ENCODE results near the gene SPOP. TPM values are rescaled to one million over a fixed set of nuclear protein-coding genes. Genes with fewer than 3 reads are reported as not detected.

SPOP gene
- total RNA-seq, 4 donors from 2014 or later: 72.2 to 81.3 (median 74.7) TPM

DNA sequence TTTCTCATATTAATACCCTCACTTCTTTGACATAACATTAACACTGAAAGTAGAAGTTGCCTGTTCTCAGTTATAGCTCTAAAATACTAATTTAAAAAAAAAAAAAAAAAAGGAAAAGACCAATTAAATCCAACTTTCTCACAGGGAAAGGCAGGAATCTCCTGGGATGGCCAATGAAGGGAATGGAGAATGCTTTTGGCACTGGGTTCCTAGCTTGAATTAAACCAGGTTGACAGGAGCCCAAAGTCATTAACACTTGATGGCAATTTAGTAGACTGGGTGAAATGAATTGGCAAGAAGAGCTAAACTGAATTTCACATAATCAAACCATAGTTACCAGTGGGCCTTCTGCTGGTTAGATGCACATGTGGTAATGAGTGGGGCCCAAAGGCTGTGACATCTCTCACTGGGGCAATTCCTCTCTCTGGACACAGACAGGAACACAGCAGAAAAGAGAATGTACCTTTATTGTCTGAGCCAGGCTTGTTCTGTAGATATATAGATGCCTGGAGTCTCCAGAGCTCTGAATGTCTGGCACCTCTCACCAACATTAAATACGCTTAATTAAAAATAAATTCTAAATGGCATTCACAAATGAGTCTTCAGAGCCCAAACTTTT lies 64.6 kb downstream of the SPOP start:
- Histone ChIP-seq H3K27me3 (no peaks in the 10 kb centered on the region), H3K4me3 (no peak overlapping the region), H3K4me1 (peaks cover 0 to 6% (median 0%) of the 10 kb centered on the region in 4 donors), H3K36me3 (peaks cover 0 to 78% (median 0%) of the 10 kb centered on the region in 3 donors), H3K9me3 (no peaks in the 10 kb centered on the region), H3K27ac (no peak overlapping the region)
- no peak for DNase-seq
- no peak for TF ChIP-seq POLR2A (IDR thresholded peaks at IDR 0.05)
- TF ChIP-seq, protein P1, sequence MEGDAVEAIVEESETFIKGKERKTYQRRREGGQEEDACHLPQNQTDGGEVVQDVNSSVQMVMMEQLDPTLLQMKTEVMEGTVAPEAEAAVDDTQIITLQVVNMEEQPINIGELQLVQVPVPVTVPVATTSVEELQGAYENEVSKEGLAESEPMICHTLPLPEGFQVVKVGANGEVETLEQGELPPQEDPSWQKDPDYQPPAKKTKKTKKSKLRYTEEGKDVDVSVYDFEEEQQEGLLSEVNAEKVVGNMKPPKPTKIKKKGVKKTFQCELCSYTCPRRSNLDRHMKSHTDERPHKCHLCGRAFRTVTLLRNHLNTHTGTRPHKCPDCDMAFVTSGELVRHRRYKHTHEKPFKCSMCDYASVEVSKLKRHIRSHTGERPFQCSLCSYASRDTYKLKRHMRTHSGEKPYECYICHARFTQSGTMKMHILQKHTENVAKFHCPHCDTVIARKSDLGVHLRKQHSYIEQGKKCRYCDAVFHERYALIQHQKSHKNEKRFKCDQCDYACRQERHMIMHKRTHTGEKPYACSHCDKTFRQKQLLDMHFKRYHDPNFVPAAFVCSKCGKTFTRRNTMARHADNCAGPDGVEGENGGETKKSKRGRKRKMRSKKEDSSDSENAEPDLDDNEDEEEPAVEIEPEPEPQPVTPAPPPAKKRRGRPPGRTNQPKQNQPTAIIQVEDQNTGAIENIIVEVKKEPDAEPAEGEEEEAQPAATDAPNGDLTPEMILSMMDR (IDR thresholded peaks at IDR 0.05): no peak

DNA sequence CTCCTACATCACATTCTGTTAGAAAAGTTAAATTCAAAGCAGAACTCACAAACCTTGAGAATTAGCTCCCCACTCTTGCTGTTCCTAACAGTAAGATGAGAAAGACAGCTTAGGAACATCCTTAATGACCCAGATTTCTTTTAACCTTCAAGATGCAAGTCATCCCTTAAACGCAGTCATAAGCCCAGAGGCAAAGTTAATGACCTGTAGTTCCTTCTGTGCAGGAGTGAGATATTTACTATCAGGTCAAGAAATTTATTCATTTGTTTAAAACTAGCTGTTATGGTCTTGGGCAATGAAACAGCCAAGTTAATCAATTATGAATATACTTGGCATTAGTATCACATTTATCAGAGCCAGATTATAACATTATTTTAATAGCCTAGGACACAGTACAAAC lies 65.2 kb downstream of the SPOP start:
- TF ChIP-seq POLR2A (IDR thresholded peaks at IDR 0.05): no peak
- TF ChIP-seq, protein P1 (IDR thresholded peaks at IDR 0.05): no peak
- peaks cover 0 to 75% (median 0%) of the 10 kb centered on the region in 3 donors for H3K36me3 ChIP-seq
- H3K27ac ChIP-seq: no peak overlapping the region

DNA sequence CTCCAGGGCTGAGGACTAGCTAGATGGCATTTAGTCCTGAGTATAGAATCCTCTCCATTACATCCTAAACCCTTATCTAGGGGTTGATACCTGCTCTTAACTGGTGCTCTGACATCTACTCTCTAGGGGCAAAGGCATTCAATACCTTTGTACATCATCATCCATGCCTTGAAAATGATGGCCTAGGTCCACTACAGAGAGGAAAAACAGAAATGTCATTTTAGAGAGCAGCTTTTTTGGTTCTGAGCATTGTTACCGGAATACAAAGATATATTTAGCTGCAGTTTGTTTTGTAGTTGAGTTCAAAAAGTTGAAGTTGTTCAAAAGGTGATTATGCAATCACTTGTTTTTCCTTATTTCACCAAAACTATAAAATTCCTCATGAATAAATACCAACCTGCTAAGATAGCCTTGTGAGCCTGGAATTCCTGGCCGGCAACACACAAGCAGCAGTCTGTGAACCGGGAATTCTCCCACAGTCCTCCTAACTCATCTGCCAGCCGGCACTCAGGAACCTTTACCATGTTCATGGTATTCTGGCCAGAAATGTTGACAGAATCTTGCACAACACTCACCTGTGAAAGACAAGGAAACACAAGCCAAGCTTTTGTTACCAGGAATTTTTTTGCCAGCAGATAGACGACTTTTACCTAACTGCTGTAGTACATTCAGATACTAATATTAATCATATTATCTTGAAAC lies 66.9 kb downstream of the SPOP start:
- Histone ChIP-seq H3K27me3 (no peaks in the 10 kb centered on the region), H3K4me3 (no peak overlapping the region), H3K9me3 (no peaks in the 10 kb centered on the region), H3K4me1 (no peaks in the 10 kb centered on the region), H3K27ac (no peak overlapping the region), H3K36me3 (peaks cover 0 to 73% (median 0%) of the 10 kb centered on the region in 3 donors)
- TF ChIP-seq POLR2A (IDR thresholded peaks at IDR 0.05): no peak
- TF ChIP-seq, protein P1 (IDR thresholded peaks at IDR 0.05): no peak
- no peak for DNase-seq

More for the DNA sequence above, 65.2 kb downstream of the SPOP start:
- Histone ChIP-seq H3K9me3 (no peaks in the 10 kb centered on the region), H3K27me3 (no peaks in the 10 kb centered on the region), H3K4me1 (peaks cover 0 to 6% (median 0%) of the 10 kb centered on the region in 4 donors), H3K4me3 (no peak overlapping the region)
- DNase-seq: no peak

DNA sequence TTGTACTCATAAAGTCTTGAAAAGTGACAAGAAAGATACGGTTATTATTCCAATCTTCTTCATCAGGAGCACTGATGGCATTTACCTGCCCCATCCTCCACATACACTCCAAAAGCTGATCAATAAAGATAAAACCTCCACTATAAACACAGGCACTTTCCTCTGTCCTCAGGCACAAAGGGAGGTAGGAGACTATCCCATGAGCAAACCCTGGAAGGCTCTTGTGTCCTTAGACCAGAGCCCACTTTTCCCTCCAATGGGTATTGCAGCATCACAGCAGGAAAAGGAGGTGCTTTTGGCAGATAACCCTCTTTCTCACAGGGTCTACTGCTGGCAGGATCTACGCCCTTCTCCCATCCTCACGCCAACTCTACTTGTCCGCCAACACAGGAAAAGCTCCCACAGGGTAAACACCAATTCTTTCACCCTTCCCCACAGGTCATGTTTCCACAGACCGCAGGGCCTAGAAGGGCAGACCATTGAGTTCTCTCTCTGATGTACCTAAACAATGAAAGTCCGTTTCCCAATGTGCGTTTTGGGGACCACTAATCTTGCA lies 73.5 kb downstream of the SPOP start:
- H3K4me1 ChIP-seq: no peaks in the 10 kb centered on the region
- no peak for DNase-seq
- H3K36me3 ChIP-seq: peaks cover 0 to 89% (median 0%) of the 10 kb centered on the region in 3 donors
- TF ChIP-seq POLR2A (IDR thresholded peaks at IDR 0.05): no peak
- TF ChIP-seq, protein P1 (IDR thresholded peaks at IDR 0.05): no peak
- H3K27me3 ChIP-seq: no peaks in the 10 kb centered on the region
- no peak overlapping the region for H3K4me3 ChIP-seq
- H3K9me3 ChIP-seq: no peaks in the 10 kb centered on the region
- H3K27ac ChIP-seq: no peak overlapping the region

DNA sequence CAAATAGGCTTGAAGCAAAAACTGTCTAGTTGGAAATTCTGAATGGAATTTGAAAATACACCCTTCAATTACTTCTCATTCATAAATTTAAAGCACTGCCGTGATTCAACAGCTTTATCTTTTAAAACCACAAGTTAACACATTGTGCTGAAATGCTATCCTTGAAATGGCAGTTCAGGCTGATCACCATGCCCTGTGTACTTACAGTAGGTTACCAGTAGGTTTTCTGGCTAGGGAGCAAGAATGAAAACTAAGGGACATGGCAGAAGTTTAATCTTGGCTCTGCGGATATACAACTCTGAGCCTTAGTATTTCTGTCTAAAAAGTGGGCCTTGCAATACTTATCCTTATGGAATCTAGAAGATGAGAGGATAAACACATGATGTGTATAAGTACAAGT lies 74.2 kb downstream of the SPOP start:
- Histone ChIP-seq H3K27ac (no peak overlapping the region), H3K36me3 (peaks cover 0 to 89% (median 0%) of the 10 kb centered on the region in 3 donors)
- no peak for DNase-seq

More for the DNA sequence above, 74.2 kb downstream of the SPOP start:
- Histone ChIP-seq H3K4me1 (no peaks in the 10 kb centered on the region), H3K9me3 (no peaks in the 10 kb centered on the region), H3K4me3 (no peak overlapping the region), H3K27me3 (no peaks in the 10 kb centered on the region)
- TF ChIP-seq, protein P1 (IDR thresholded peaks at IDR 0.05): no peak
- no peak for TF ChIP-seq POLR2A (IDR thresholded peaks at IDR 0.05)
